PC-9 (cell line): ENCODE results near the gene TTLL6.

Experiments
- CTCF ChIP-seq: fragments of 200-600 bp; sonication (generic); conservative IDR thresholded peaks from 2 replicates; pipeline ENCODE4 v1.6.1; 2017; ENCODE audit warnings: mixed run types, antibody characterized with exemption, mild to moderate bottlenecking, moderate library complexity
- EZH2 ChIP-seq: fragments of 200-600 bp; sonication (generic); IDR thresholded peaks from 2 replicates; pipeline ENCODE4 v1.8.0; 2017; ENCODE audit warnings: antibody characterized with exemption, low read depth

- no peak for TF ChIP-seq CTCF
- no peak for TF ChIP-seq EZH2
Observed at GRCh38 chr17:48767263-48767774, 49.7 kb downstream of the TTLL6 start.
